HG02938 (cell line): ENCODE measurements around the gene NELL1.

Experiments
- ATAC-seq: cut with Tn5 transposase; IDR thresholded peaks from one replicate; pipeline ENCODE4 v1.9.1; 2021; ENCODE audit warnings: mild to moderate bottlenecking, moderate library complexity; ENCODE audit not compliant: unreplicated experiment

Gene NELL1

GRCh38 chr11:20864628-20865027, 195.2 kb downstream of the NELL1 start:
- no peak for ATAC-seq

GRCh38 chr11:20865161-20865560, 195.8 kb downstream of the NELL1 start:
- ATAC-seq: no peak

GRCh38 chr11:20869123-20869522, 199.7 kb downstream of the NELL1 start:
- no peak for ATAC-seq

GRCh38 chr11:20873054-20873453, 203.7 kb downstream of the NELL1 start:
- no peak for ATAC-seq

- ATAC-seq: no peak
These were observed 205.0 kb downstream of the NELL1 start for GRCh38 chr11:20874358-20874757.

GRCh38 chr11:20875889-20876288, 206.5 kb downstream of the NELL1 start:
- ATAC-seq: no peak

GRCh38 chr11:20876738-20877137, 207.4 kb downstream of the NELL1 start:
- ATAC-seq: no peak

- no peak for ATAC-seq
These were observed 210.7 kb downstream of the NELL1 start for GRCh38 chr11:20880094-20880493.

- no peak for ATAC-seq
These were observed 212.1 kb downstream of the NELL1 start for GRCh38 chr11:20881328-20882079.

- no peak for ATAC-seq
These were observed 217.8 kb downstream of the NELL1 start for GRCh38 chr11:20887137-20887536.

GRCh38 chr11:20894296-20894695, 224.9 kb downstream of the NELL1 start:
- no peak for ATAC-seq

GRCh38 chr11:20909995-20910726, 240.8 kb downstream of the NELL1 start:
- ATAC-seq: no peak

- no peak for ATAC-seq
These were observed 241.3 kb downstream of the NELL1 start for GRCh38 chr11:20910733-20911132.

- ATAC-seq: no peak
These were observed 242.9 kb downstream of the NELL1 start for GRCh38 chr11:20912065-20912821.

- no peak for ATAC-seq
These were observed 243.6 kb downstream of the NELL1 start for GRCh38 chr11:20912922-20913512.

GRCh38 chr11:20917306-20917705, 247.9 kb downstream of the NELL1 start:
- ATAC-seq: no peak

- ATAC-seq: no peak
These were observed 257.6 kb downstream of the NELL1 start for GRCh38 chr11:20926799-20927540.

- no peak for ATAC-seq
These were observed 261.6 kb downstream of the NELL1 start for GRCh38 chr11:20931029-20931428.

GRCh38 chr11:20933086-20933485, 263.7 kb downstream of the NELL1 start:
- ATAC-seq: no peak

- no peak for ATAC-seq
These were observed 264.6 kb downstream of the NELL1 start for GRCh38 chr11:20933958-20934357.

GRCh38 chr11:20934516-20934915, 265.1 kb downstream of the NELL1 start:
- ATAC-seq: no peak
